NCI-H128 (cell line): Measurements from ENCODE around the gene SPATA6.

Source experiments
- DNase-seq: peaks from one replicate; lab custom pipeline; 2025; ENCODE audit not compliant: unreplicated experiment; lab: John Stamatoyannopoulos, UW

SPATA6 gene

GRCh38 chr1:48258106-48258505 is 213.9 kb downstream of the SPATA6 start:
- DNase-seq = no peak

DNA sequence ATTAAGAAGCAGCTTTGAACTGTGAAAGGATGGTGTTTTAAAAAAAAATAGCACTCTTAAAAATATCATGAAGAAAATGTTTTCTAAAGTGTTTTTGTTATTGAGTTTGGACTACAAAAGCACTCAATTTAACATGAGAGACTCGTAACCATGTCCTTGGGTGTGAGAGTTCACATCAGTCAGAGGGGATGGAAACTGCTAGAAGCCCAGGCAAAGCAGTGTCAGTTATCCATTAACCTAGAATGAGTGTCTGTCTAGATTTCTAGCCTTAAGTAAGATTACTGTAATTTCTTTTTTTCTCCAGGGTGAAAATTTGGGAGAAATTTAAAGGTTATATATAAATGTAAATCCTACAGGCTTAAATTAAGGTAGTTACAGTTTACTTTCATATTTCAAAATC is 217.8 kb downstream of the SPATA6 start:
- no peak for DNase-seq

DNA sequence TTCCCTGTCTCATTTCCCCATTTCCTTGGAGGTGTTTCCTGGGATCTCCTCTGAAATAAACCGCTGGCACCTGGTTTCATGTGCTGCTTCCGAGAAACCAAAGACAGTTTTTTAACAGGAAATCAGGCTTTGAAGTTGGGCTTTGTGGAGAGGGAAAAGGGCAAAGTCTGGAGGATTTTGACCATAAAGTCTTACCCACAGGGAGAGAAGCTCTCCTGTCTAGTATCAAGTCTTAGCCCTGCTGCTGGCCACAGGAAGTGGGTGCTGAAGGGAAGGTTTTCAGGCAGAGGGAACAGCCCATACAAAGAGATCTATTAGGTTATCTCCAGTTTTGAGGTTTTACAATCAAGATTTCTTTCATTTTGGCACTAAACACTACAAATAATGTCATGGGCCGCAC is 220.2 kb downstream of the SPATA6 start:
- no peak for DNase-seq

GRCh38 chr1:48251323-48251722 is 220.7 kb downstream of the SPATA6 start:
- no peak for DNase-seq

DNA sequence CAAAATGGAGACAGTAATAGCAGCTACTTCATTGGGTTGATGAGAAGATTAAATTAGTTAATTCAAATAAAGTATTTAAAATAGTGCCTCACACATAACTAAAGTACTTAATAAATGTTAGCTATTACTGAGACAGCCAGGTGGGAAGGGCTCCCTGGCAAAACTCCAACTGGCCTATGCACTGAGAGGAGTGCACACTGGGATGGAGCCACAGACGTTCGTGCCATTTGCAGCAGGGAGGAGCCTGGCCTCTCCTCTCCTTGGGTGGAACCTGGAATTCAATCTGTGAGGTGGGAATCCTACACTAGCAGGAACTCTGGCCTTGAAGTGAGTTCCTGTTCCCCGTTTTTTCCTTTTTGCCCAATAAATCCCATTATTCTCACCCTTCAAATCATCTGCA is 221.4 kb downstream of the SPATA6 start:
- DNase-seq = no peak

DNA sequence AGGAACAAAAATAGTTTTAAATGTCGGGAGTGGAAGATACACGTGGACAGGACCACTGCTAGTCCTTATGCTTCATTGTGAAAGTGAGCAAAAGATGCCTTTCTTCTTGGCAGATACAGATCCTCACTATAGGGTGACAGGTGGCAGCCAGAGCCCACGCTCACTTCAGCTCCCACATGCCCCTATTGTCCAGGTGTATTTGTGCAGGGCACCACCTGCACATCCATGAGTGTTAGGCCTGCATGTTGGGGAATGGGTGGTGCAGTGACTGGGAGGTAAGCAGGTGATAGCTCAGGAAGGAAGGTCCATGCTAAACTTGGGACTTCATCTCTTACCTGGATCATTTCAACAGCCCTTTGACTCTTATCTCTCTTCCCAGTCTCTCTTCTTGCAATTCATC is 222.1 kb downstream of the SPATA6 start:
- DNase-seq = no peak

GRCh38 chr1:48248356-48248755 is 223.6 kb downstream of the SPATA6 start:
- no peak for DNase-seq

DNA sequence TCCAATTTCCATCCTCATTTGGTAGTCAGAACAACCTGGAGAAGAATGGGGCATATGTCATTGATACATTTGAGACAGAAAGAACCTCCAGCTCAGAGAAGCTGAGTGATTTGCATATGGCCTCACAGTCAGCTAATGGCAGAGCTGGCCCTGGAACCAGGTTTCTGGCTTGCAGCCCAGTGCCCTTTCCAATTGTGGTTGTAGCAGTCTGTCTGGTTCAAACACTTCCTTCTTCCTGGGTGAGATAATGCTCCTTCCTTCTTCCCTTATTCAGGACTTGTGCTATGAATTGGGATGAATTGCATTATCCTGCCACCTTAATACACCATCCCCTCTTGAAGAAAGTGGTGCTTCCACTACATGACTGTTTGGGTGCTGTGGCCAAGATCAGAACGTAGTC is 225.3 kb downstream of the SPATA6 start:
- DNase-seq = no peak
